Measurements from ENCODE around the gene MEGF11.

The MEGF11 gene

GRCh38 chr15:66126031-66126441 lies 127.5 kb downstream of the MEGF11 start (continued):
- TF ChIP-seq KLF17 (tag by site-specific recombination; IDR thresholded peaks at IDR 0.05) = 0 out of 2 replicates have a peak, but pooled peaks have one; percentile 29
- TF ChIP-seq ZNF335 (tag by site-specific recombination; conservative IDR thresholded peaks at IDR 0.05) = no peak
- no peak for TF ChIP-seq ZNF133 (tag by site-specific recombination; IDR thresholded peaks at IDR 0.05)
- TF ChIP-seq BCL11A (tag by site-specific recombination; IDR thresholded peaks at IDR 0.05; ENCODE audit: low read depth) = no peak
- no peak for TF ChIP-seq ZNF19 (tag by site-specific recombination; IDR thresholded peaks at IDR 0.05; ENCODE audit: low read depth)
- TF ChIP-seq ZXDB (tag by site-specific recombination; IDR thresholded peaks at IDR 0.05) = no peak
- TF ChIP-seq ZNF146 (tag by site-specific recombination; IDR thresholded peaks at IDR 0.05) = no peak
- TF ChIP-seq KLF7 (tag by site-specific recombination; IDR thresholded peaks at IDR 0.05; ENCODE audit: borderline replicate concordance) = no peak

GRCh38 chr15:66124651-66125050 lies 128.9 kb downstream of the MEGF11 start:
- H3K4me1 ChIP-seq (ENCODE audit: control insufficient read depth, insufficient read depth, low read length) = 0 out of 2 replicates have a peak, but pooled peaks cover 3% of the 10 kb centered on the region
- H3K9me3 ChIP-seq (ENCODE audit: control insufficient read depth, insufficient read depth, low read depth, low read length) = no peaks in the 10 kb centered on the region
- no peak overlapping the region for H3K4me3 ChIP-seq (ENCODE audit: low read depth, low read length)
- ChIA-PET POLR2A (interaction anchor here (0.6 kb wide), 1 partner anchor 1591 kb away, joined by 3 read pairs; no protein-coding TSS in a partner anchor), CTCF (interaction anchor here (0.7 kb wide), 1 partner anchor 34 kb away, joined by 7 read pairs; no protein-coding TSS in a partner anchor)
- TF ChIP-seq SP3 (tag by site-specific recombination; IDR thresholded peaks at IDR 0.05) = no peak
- TF ChIP-seq ZNF645 (tag by site-specific recombination; IDR thresholded peaks at IDR 0.05) = no peak
- peak; percentile 67 for TF ChIP-seq ZIC2 (tag by site-specific recombination; IDR thresholded peaks at IDR 0.05)
- no peak for TF ChIP-seq ZNF112 (tag by site-specific recombination; IDR thresholded peaks at IDR 0.05)
- no peak for TF ChIP-seq ZSCAN30 (tag by site-specific recombination; IDR thresholded peaks at IDR 0.05)
- no peak for TF ChIP-seq ZNF626 (tag by site-specific recombination; IDR thresholded peaks at IDR 0.05)
- TF ChIP-seq PRDM2 (tag by site-specific recombination; IDR thresholded peaks at IDR 0.05; ENCODE audit: borderline replicate concordance) = no peak
- no peak for TF ChIP-seq ZBTB11 (tag by site-specific recombination; conservative IDR thresholded peaks at IDR 0.05; ENCODE audit: low read depth)
- TF ChIP-seq ZNF248 (tag by site-specific recombination; IDR thresholded peaks at IDR 0.05) = no peak
- no peak overlapping the region for H3K27ac ChIP-seq (ENCODE audit: extremely low read depth, low read depth, low read length)
- no peaks in the 10 kb centered on the region for H3K36me3 ChIP-seq (ENCODE audit: control insufficient read depth in 2 of 2, insufficient read depth in 1 of 2, low read length in 2 of 2)
